ENCODE results near the gene ZC3H12C. TPM values are rescaled to one million over a fixed set of nuclear protein-coding genes. Genes with fewer than 3 reads are reported as not detected.

ZC3H12C gene
- 12.4 and 14.1 TPM in 2 replicates for total RNA-seq

DNA sequence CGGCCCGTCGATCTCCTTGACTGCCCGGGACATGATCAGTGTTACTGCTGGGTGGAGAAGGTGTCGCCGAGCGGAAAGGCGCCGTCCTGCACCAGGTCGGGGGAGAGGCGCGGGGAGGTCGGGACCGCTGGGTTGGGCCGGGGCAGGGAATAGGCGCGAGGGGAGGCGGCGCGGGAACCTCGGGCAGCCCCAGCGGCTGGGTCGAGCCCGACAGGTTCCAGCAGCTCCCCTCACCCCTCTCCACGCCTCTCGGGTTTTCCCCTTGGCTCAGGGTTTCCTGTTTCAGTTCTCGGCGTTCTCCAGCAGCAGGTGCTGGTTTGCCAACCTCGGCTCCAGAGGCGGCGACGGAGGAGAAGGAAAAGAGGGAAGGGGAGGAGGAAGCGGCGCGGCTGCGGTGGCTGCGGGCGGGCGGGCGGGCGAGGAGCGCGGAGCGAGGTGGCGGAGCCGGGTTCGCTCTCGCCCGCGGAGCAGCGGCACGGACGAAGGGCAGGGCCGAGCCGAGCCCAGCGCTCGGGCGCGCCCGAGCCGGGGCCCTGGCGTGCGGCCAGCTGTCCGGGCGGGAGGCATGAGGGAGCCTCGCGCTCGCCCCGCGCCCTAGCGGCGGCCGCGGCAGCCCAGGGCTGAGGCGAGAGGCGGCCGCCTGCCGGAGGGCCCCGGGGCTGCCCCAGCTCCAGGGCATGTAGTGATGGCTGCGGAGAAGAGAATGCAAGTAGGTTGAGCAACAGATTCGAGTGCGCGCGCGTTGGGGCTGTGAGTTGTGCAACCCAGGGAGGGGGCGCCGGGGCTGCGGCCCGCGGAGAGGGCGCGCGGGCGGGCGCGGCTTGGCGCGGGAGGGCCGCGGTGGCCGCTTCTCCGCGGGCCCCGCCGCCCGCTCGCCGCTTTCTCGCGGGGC, at the start of gene ZC3H12C:
Gene ZC3H12C, plus strand, starts transcription at position 878 of the 892 bp plus-strand sequence. CDS start 20 bp downstream, outside the sequence.

Other genes with a start within 250 kb of the ZC3H12C start
- gene RDX, start 203.2 kb downstream of the ZC3H12C start, total RNA-seq: 70.4 and 87.5 TPM in 2 replicates